HG02973 (cell line): ENCODE data around the gene PCGF1.
"Not testable (repeated sequence)": the region's sequence is repeated elsewhere in the genome, so short reads cannot be mapped to it uniquely, and the experiment has no call there.

Source experiments
- ATAC-seq: cut with Tn5 transposase; IDR thresholded peaks from one replicate; pipeline ENCODE4 v1.9.1; 2021; ENCODE audit warnings: moderate library complexity; ENCODE audit not compliant: unreplicated experiment

PCGF1 gene

GRCh38 chr2:74499940-74500577 is 7.4 kb downstream of the PCGF1 start:
- ATAC-seq, result no peak

GRCh38 chr2:74499267-74499939 is 8.1 kb downstream of the PCGF1 start, which contains the start of gene LBX2:
TSS of gene LBX2 (minus strand) at chr2:74499603. CDS start at chr2:74499537, 66 bp downstream.
- no peak for ATAC-seq

DNA sequence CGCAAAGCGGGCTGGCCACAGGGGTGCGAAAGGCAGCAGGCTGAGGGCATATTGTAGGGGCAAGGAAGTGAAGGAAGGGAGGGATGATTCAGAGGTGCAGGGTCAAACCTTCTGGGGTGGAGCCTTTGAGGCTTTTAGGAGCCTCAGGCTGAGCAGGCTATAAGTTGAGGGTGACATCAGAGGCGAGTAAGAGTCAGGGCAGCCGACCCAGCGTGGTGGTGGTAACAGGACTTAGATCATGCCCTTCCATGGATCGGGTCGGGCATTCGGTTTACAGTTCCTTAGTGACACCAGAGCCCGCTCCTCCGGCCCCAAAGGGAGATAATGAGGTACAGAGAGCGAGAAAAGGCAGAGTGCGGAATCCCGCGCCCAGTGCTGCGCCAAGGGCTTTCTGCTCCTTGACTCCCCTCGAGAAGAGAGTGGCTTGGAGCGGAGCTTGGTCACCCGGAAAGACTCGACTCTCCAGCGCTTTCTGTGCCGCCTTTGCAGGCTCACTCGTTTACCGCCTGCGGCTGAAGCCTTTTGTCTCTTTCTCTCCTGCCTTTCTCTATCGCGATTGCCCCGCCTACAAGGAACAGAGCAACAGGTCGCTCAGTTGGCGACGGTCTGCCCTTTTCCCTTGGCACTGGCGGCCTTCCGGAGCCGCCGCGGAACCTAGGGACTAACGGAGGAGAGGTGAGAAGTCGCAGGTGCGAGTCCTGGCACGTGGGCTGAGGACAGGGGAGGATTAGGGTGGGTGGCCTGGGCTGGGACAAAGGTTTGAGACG is 8.8 kb downstream of the PCGF1 start:
- no peak for ATAC-seq

DNA sequence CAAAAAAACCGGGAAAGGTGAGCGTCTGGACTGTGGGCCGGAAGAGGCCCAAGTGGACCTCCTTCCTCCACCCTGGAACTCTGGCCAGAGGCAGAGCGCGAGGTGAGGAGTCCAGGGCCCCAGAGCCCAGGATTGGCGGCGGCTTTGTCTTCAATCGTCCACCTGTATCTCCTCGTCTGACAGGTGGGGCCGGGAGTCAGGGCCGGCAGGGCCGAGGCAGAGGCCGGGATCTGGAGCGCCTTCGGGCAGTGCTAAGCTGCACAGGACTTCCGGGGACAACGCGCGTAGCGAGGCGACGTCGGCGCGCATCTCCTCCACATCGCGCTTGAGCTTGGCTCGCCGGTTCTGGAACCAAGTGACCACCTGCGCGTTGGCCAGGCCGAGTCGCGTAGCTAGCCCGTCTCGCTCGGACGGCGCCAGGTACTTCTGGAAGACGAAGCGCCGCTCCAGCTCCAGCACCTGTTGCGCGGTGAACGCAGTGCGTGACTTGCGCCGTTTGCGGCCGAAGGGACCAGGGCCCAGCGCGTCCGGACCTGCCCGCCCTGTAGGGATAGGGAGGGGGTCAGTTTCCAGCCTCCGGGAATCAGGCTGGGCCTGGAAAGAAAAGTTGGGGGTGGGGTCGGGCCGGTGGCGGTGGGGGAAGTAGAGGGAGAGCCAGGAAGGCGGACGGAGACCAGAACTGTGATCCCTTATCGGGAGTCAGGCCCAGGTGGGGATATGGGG is 9.6 kb downstream of the PCGF1 start:
- ATAC-seq, result no peak

- ATAC-seq, result no peak
Measured at GRCh38 chr2:74496997-74497776, 10.3 kb downstream of the PCGF1 start.

- no peak for ATAC-seq
Measured at GRCh38 chr2:74495440-74495839, 12.1 kb downstream of the PCGF1 start.

- ATAC-seq, result no peak
Measured at GRCh38 chr2:74493546-74493945, 13.9 kb downstream of the PCGF1 start.

DNA sequence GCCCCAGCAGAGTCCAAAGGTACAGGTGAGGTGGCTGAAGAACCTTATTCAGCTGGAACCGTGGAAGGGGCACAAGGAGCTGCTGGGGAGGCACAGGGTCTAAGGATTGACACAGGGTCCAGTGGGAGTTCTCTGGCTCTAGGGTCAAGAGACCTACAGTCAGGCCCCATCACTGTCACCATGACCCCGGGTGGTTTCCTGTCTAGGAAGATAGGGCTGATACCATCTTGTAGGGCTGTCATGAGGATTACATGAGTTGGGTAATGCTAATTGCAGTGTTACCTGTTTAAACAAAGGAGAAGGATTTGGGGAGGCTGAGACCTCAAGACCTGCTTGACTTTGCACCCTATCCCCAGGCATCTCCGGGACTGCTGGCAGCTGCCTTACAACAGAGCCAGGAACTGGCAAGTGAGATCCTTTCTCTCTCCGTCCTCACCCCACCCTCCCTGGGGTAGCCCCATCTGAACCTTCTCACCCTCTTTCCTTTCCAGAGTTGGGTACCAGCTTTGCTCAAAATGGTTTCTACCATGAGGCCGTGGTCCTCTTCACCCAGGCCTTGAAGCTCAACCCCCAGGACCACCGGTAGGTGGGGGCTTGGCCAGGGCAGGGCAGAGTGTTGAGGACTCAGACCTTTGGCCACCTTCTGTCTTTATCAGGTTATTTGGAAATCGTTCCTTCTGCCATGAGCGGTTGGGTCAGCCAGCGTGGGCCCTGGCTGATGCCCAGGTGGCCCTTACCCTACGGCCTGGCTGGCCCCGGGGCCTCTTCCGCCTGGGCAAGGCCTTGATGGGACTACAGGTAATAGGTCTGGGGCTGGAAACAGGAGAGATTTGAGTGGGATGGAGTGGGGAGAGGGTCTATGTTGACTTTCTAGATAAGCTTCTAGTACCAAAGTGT is 15.6 kb downstream of the PCGF1 start:
- no peak for ATAC-seq

DNA sequence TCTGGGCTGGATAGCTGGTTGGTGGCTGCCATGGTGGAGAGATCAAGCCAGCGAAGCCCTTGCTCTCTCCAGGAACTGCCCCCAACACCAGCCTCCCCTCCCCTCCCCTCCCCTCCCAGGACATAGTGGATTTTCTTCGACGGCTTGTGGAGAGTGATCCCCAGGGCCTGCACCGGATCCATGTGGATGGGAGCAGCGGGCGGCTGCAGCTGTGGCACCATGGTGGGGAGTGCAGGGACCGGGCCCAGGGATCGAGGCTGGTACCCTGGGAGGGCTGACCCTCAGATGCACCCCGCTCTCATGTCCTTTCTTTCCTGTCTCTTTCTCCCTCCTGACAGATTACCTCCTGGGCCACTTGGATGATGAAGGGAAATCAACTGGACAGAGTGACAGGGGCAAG is 17.6 kb downstream of the PCGF1 start:
- ATAC-seq, result no peak

GRCh38 chr2:74488643-74489481 is 18.6 kb downstream of the PCGF1 start:
- ATAC-seq, result no peak

DNA sequence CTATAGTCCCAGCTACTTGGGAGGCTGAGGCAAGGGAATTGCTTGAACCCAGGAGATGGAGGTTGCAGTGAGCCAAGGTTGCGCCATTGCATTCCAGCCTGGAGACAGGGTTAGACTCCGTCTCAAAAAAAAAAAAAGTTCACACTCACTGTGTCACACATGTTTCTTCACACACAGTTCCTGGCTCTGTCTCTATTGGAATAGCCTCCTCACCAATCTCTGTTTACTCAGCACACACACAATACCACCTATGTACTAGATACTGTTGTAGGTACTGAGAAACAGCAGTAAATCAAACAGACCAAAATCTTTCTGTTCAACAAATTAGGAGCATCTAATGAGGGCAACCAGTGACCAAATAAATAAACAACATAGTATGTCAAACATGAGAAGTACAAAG is 21.4 kb downstream of the PCGF1 start:
- no peak for ATAC-seq

- not testable (repeated sequence) for ATAC-seq
Measured at GRCh38 chr2:74483675-74484164, 23.8 kb downstream of the PCGF1 start.

GRCh38 chr2:74482801-74483674 is 24.5 kb downstream of the PCGF1 start, which contains the start of the genes CCDC142 and TTC31:
TSS of gene CCDC142 (minus strand) at chr2:74482998. CDS start at chr2:74482837, 161 bp downstream.
TSS of gene TTC31 (plus strand) at chr2:74483081. CDS start at chr2:74483096, 15 bp downstream.
- peak; percentile 84 for ATAC-seq

GRCh38 chr2:74481961-74482800 is 25.3 kb downstream of the PCGF1 start:
- ATAC-seq, result peak; percentile 31

DNA sequence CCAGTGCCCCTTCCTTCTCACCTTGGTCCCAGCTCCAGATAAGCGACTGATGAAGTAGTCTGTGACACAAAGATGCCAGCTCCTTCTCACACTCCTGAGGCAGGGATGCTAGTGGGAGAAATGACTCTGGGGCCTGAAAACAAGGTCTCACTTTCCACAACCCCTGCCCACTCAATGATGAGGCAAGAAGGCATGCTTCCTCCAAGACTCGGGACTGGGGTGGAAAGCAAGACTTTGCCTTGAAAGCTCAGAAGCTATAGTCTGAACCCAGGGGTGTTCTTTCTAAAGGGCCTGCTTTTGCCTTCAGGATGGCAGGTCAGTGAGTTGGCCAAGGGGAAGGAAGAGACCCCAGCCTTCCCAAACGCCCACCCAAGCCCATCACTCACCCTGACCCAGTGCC is 26.1 kb downstream of the PCGF1 start:
- ATAC-seq, result no peak

- ATAC-seq, result no peak
Measured at GRCh38 chr2:74474899-74475298, 32.6 kb downstream of the PCGF1 start.
